Endothelial cell of umbilical vein (primary cell): ENCODE results near the gene HELZ2. TPM values are rescaled to one million over a fixed set of nuclear protein-coding genes. Genes with fewer than 3 reads are reported as not detected.

Experiments
- BruUV-seq: library from RNA; stranded (reverse); fragments of 400-500 nt; replicated peaks from 2 replicates; lab custom pipeline; 2021; lab: Mats Ljungman, UMichigan
- CTCF ChIA-PET: fragments of 300-600, 350-600 bp; sonication (Branson Sonifier 250); formaldehyde crosslinking; loops from one replicate; lab custom pipeline; 2021; ENCODE audit warnings: antibody characterized with exemption, inconsistent platforms; lab: Charles Lee
- POLR2A ChIA-PET: fragments of 300-600, 350-600 bp; sonication (Branson Sonifier 250); formaldehyde crosslinking; loops from one replicate; lab custom pipeline; 2021; ENCODE audit warnings: antibody characterized with exemption, inconsistent platforms; lab: Charles Lee
- DNase-seq: peaks from one replicate; pipeline ENCODE4 v3.0.0-alpha.2; 2011; ENCODE audit warnings: low read depth, low spot score
- FAIRE-seq: peaks from 2 replicates; lab custom pipeline; 2011; peaks lifted over from hg19 to GRCh38; lab: Jason Lieb, UNC
- H2AFZ ChIP-seq: 2 replicates; pipeline ENCODE4 v1.6.0; 2012; ENCODE audit warnings: low read depth, low read length, control low read depth, inconsistent platforms
- H3K27ac ChIP-seq: 2 replicates; pipeline ENCODE4 v1.5.1; 2011; ENCODE audit warnings: low read depth, mild to moderate bottlenecking, control low read depth, low read length, moderate library complexity; ENCODE audit not compliant: insufficient read depth
- H3K27me3 ChIP-seq, 2 experiments: 2 replicates each; pipeline versions ENCODE4 v1.6.0 to v1.6.1; 2011; ENCODE audit warnings: low read length in 2 of 2, mixed read lengths in 1 of 2; ENCODE audit not compliant: control insufficient read depth in 2 of 2, insufficient read depth in 2 of 2
- H3K36me3 ChIP-seq, 2 experiments: 2 replicates in 1 of 2; 3 replicates in 1 of 2; pipeline ENCODE4 v1.5.1; 2011; ENCODE audit warnings: low read length in 2 of 2, mild to moderate bottlenecking in 1 of 2, moderate library complexity in 1 of 2; ENCODE audit not compliant: control insufficient read depth in 2 of 2, insufficient read depth in 2 of 2; ENCODE audit errors: extremely low read depth in 1 of 2
- H3K4me1 ChIP-seq: 3 replicates; pipeline ENCODE4 v1.5.1; 2011; ENCODE audit warnings: mild to moderate bottlenecking, low read length; ENCODE audit not compliant: control insufficient read depth, insufficient read depth; ENCODE audit errors: extremely low read depth
- H3K4me2 ChIP-seq: 2 replicates; pipeline ENCODE4 v1.6.1; 2011; ENCODE audit warnings: low read length, control low read depth, mixed read lengths; ENCODE audit not compliant: insufficient read depth
- H3K4me3 ChIP-seq, 3 experiments: fragments of 200-600 bp in 1 of 3; sonication (generic), shearing (Covaris generic) in 1 of 3; replicated peaks in 1 of 3; 2 replicates each; pipeline ENCODE4 v1.5.1; 2011 to 2016; ENCODE audit warnings: control low read depth in 3 of 3, low read length in 3 of 3, mild to moderate bottlenecking in 2 of 3, inconsistent platforms in 1 of 3, low read depth in 1 of 3, moderate library complexity in 1 of 3; ENCODE audit not compliant: insufficient read depth in 1 of 3
- H3K79me2 ChIP-seq: 2 replicates; pipeline ENCODE4 v1.6.0; 2012; ENCODE audit warnings: low read length, inconsistent platforms; ENCODE audit not compliant: control insufficient read depth, insufficient read depth
- H3K9ac ChIP-seq: replicated peaks from 2 replicates; pipeline ENCODE3; 2011; ENCODE audit warnings: low read length, control low read depth; ENCODE audit not compliant: insufficient read depth; ENCODE audit errors: extremely low read depth
- H3K9me1 ChIP-seq: replicated peaks from 3 replicates; pipeline ENCODE4 v1.6.0; 2011; ENCODE audit warnings: mild to moderate bottlenecking, low read length; ENCODE audit not compliant: control insufficient read depth, insufficient read depth; ENCODE audit errors: extremely low read depth
- H3K9me3 ChIP-seq: replicated peaks from 2 replicates; pipeline ENCODE4 v1.5.1; 2012; ENCODE audit warnings: low read length, inconsistent platforms; ENCODE audit not compliant: control insufficient read depth, insufficient read depth
- H4K20me1 ChIP-seq: replicated peaks from 2 replicates; pipeline ENCODE3; 2011; ENCODE audit warnings: mild to moderate bottlenecking, low read length; ENCODE audit not compliant: control insufficient read depth, insufficient read depth; ENCODE audit errors: extremely low read depth
- EZH2 ChIP-seq: IDR thresholded peaks from 2 replicates; pipeline ENCODE4 v1.6.1; 2012; ENCODE audit warnings: borderline replicate concordance, low read depth, mild to moderate bottlenecking, moderate library complexity, low read length, inconsistent platforms; ENCODE audit not compliant: severe bottlenecking
- FOS ChIP-seq: IDR thresholded peaks from 2 replicates; pipeline ENCODE4 v1.6.1; 2011; ENCODE audit warnings: mild to moderate bottlenecking, low read length, moderate library complexity, borderline replicate concordance; ENCODE audit not compliant: insufficient read depth
- GATA2 ChIP-seq: IDR thresholded peaks from 2 replicates; pipeline ENCODE4 v1.7.0; 2011; ENCODE audit warnings: low read depth, mild to moderate bottlenecking, moderate library complexity, mixed read lengths, low read length; ENCODE audit not compliant: insufficient read length, insufficient read depth
- JUN ChIP-seq: IDR thresholded peaks from 2 replicates; pipeline ENCODE4 v1.6.1; 2011; ENCODE audit warnings: borderline replicate concordance, low read depth; ENCODE audit not compliant: insufficient read length, insufficient read depth
- MYC ChIP-seq: IDR thresholded peaks from one replicate; pipeline ENCODE4 v1.6.1; 2011; ENCODE audit warnings: mild to moderate bottlenecking, low read depth, low read length
- POLR2A ChIP-seq: IDR thresholded peaks from 2 replicates; pipeline ENCODE4 v1.6.1; 2012; ENCODE audit warnings: low read depth, mild to moderate bottlenecking, control low read depth, low read length
- POLR2AphosphoS5 ChIP-seq: IDR thresholded peaks from 2 replicates; pipeline ENCODE4 v1.6.1; 2012; ENCODE audit warnings: low read depth, mild to moderate bottlenecking, control low read depth, low read length, moderate library complexity; ENCODE audit not compliant: insufficient read depth
- dilution Hi-C: fragments of 300-500 bp; cut with MboI; formaldehyde crosslinking; loops from one replicate; pipeline ENCODE4 v1.15.0; 2019; ENCODE audit warnings: low sequenced_read_pairs; ENCODE audit not compliant: extremely low pct_ligation_motif_present
- intact Hi-C: fragments of 100-400 bp; cut with micrococcal nuclease; formaldehyde crosslinking; loops from one replicate; pipeline ENCODE4 v1.10.0; 2022
- polyA plus RNA-seq, 4 experiments: library from polyadenylated mRNA; depleted of rRNA in 3 of 4; stranded (reverse) in 3 of 4; unstranded in 1 of 4; fragments of >200 nt; gene quantifications; 2 replicates each; pipeline versions ENCODE4 v1.2.1 to v1.2.3, GENCODE V29; 2011 to 2012; ENCODE audit warnings: missing spikeins in 1 of 4
- total RNA-seq: library from RNA; stranded (reverse); gene quantifications from 2 replicates; pipeline ENCODE4 v1.2.3, GENCODE V29; 2021
- TF ChIP-seq, protein P1 (sequence below): IDR thresholded peaks from 2 replicates; pipeline ENCODE4 v1.6.1; 2011; ENCODE audit not compliant: insufficient read depth, insufficient read length
- TF ChIP-seq, protein P2 (sequence below), 2 donors: IDR thresholded peaks; 1 replicate in 1 of 2; 2 replicates in 1 of 2; pipeline ENCODE4 v1.5.1; 2011; ENCODE audit warnings: low read length in 2 of 2, mild to moderate bottlenecking in 2 of 2, moderate library complexity in 2 of 2, control low read depth in 1 of 2, inconsistent platforms in 1 of 2, low read depth in 1 of 2; ENCODE audit not compliant: insufficient read depth in 1 of 2; ENCODE audit errors: extremely low read depth in 1 of 2

Gene HELZ2
- total and polyA plus RNA-seq, 2 donors (not counting 3 experiments of a cell fraction or from before 2014, with no cell fraction given) = 10.6 to 33.2 TPM

- ChIA-PET CTCF (interaction anchor here (0.8 kb wide), 1 partner anchor 74 kb away, joined by 3 read pairs; no protein-coding TSS in a partner anchor), POLR2A (no interaction called here)
- H3K9ac ChIP-seq = no peak overlapping the region
- intact Hi-C loops (loop anchor here (5.0 kb wide), 1 partner anchor 57 kb away; the partner anchor contains the start of gene GMEB2), dilution Hi-C loops (no loop called here)
- no peak overlapping the region for H3K4me2 ChIP-seq
- DNase-seq = no peak
- H3K79me2 ChIP-seq = peaks cover 5% of the 10 kb centered on the region
- no TSS peak for BruUV-seq
- no peaks in the 10 kb centered on the region for H3K36me3 ChIP-seq
- H3K4me1 ChIP-seq = peaks cover 10% of the 10 kb centered on the region
- TF ChIP-seq POLR2AphosphoS5 (no peak), FOS (no peak), EZH2 (no peak), POLR2A (no peak), MYC (no peak), GATA2 (no peak), JUN (no peak)
- TF ChIP-seq, protein P1, sequence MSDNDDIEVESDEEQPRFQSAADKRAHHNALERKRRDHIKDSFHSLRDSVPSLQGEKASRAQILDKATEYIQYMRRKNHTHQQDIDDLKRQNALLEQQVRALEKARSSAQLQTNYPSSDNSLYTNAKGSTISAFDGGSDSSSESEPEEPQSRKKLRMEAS = no peak
- TF ChIP-seq, protein P2, sequence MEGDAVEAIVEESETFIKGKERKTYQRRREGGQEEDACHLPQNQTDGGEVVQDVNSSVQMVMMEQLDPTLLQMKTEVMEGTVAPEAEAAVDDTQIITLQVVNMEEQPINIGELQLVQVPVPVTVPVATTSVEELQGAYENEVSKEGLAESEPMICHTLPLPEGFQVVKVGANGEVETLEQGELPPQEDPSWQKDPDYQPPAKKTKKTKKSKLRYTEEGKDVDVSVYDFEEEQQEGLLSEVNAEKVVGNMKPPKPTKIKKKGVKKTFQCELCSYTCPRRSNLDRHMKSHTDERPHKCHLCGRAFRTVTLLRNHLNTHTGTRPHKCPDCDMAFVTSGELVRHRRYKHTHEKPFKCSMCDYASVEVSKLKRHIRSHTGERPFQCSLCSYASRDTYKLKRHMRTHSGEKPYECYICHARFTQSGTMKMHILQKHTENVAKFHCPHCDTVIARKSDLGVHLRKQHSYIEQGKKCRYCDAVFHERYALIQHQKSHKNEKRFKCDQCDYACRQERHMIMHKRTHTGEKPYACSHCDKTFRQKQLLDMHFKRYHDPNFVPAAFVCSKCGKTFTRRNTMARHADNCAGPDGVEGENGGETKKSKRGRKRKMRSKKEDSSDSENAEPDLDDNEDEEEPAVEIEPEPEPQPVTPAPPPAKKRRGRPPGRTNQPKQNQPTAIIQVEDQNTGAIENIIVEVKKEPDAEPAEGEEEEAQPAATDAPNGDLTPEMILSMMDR (IDR thresholded peaks at IDR 0.05; ENCODE audit: extremely low read depth in 1 of 2, insufficient read depth in 1 of 2, low read depth in 1 of 2, low read length in 2 of 2) = no peak
- H2AFZ ChIP-seq = no peak overlapping the region
- H3K9me1 ChIP-seq = no peaks in the 10 kb centered on the region
- no peaks in the 10 kb centered on the region for H3K27me3 ChIP-seq
- H3K4me3 ChIP-seq = no peak overlapping the region
- H4K20me1 ChIP-seq = no peaks in the 10 kb centered on the region
- H3K27ac ChIP-seq = no peak overlapping the region
- no peak for FAIRE-seq
- no peaks in the 10 kb centered on the region for H3K9me3 ChIP-seq
Observed at GRCh38 chr20:63570281-63571086, 3.6 kb downstream of the HELZ2 start.
